ENCODE results near the gene TSNAXIP1.
"Not testable (repeated sequence)": the region's sequence is repeated elsewhere in the genome, so short reads cannot be mapped to it uniquely, and the experiment has no call there.

TSNAXIP1 gene

GRCh38 chr16:67858500-67858899 lies 51.8 kb downstream of the TSNAXIP1 start:
- no peak overlapping the region for H3K4me3 ChIP-seq (ENCODE audit: low read length)
- DNase-seq (ENCODE audit: low read depth): no peak

GRCh38 chr16:67860589-67861398 lies 54.1 kb downstream of the TSNAXIP1 start:
- no peak for TF ChIP-seq CTCF (conservative IDR thresholded peaks at IDR 0.05; ENCODE audit: low read depth, low read length)
- DNase-seq (ENCODE audit: low read depth): no peak

More at GRCh38 chr16:67858500-67858899, 51.8 kb downstream of the TSNAXIP1 start:
- no peak for TF ChIP-seq CTCF (conservative IDR thresholded peaks at IDR 0.05; ENCODE audit: low read depth, low read length)

GRCh38 chr16:67861877-67862276 lies 55.2 kb downstream of the TSNAXIP1 start:
- no peak for TF ChIP-seq CTCF (conservative IDR thresholded peaks at IDR 0.05; ENCODE audit: low read depth, low read length)
- DNase-seq (ENCODE audit: low read depth): no peak
- H3K4me3 ChIP-seq (ENCODE audit: low read length): no peak overlapping the region

More at GRCh38 chr16:67860589-67861398, 54.1 kb downstream of the TSNAXIP1 start:
- no peak overlapping the region for H3K4me3 ChIP-seq (ENCODE audit: low read length)

- no peak overlapping the region for H3K4me3 ChIP-seq (ENCODE audit: low read length)
- no peak for DNase-seq (ENCODE audit: low read depth)
- no peak for TF ChIP-seq CTCF (conservative IDR thresholded peaks at IDR 0.05; ENCODE audit: low read depth, low read length)
Measured at GRCh38 chr16:67862623-67863583, 56.2 kb downstream of the TSNAXIP1 start.

GRCh38 chr16:67864044-67864443 lies 57.4 kb downstream of the TSNAXIP1 start:
- not testable (repeated sequence) for H3K4me3 ChIP-seq (ENCODE audit: low read length); DNase-seq (ENCODE audit: low read depth)

GRCh38 chr16:67864594-67864993 lies 57.9 kb downstream of the TSNAXIP1 start:
- no peak for DNase-seq (ENCODE audit: low read depth)
- no peak overlapping the region for H3K4me3 ChIP-seq (ENCODE audit: low read length)
- TF ChIP-seq CTCF (conservative IDR thresholded peaks at IDR 0.05; ENCODE audit: low read depth, low read length): no peak

- TF ChIP-seq CTCF (conservative IDR thresholded peaks at IDR 0.05; ENCODE audit: low read depth, low read length): peak; percentile 46
- no peak for DNase-seq (ENCODE audit: low read depth)
- H3K4me3 ChIP-seq (ENCODE audit: low read length): no peak overlapping the region
Measured at GRCh38 chr16:67865318-67865717, 58.6 kb downstream of the TSNAXIP1 start.

All from retinal pigment epithelial cell (primary cell).